ENCODE measurements around the gene GLT6D1.

GLT6D1 gene

DNA sequence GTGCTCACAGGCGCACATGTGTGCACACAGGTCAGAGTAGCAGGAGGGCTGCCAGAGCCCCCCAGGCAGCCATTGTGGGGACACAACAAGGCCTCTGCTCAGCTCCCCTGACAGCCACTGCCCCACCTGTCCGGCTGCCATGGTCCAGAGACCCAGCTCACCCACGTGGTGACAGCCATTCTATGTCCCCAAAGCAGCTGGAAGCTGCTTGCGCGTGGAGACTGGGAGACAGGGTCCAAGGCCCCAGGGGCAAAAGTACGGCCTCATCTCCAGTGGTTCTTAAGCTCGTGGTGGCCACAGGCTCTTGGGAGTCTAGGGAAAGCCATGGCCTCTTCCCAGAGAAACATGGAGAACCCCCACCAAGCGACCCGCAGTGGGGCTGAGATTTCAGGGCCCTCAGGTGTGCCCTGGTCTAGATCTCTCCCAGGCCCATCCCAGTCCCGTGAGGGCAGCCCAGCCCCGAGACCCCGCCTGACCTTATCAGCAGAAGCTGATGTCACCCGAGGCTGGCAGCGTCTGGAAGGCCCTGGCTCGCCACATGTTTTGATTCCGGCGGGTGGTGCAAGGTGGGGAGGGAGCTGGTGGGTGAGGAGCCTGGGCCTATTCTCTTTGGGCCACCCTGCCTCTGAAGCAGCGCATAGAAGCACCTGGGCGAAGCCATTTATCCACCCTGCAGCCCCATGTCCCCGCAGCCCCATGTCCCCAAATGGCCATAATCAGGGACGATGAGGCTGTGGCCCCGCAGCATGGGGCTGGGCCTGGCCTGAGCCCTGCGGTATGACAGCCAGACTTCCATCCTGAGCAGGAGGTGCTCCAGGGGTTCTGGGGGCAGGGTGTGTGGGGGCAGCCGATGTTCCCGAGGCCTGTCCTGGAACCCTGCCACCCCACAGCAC is 31.7 kb downstream of the GLT6D1 start:
- DNase-seq: no peak

DNA sequence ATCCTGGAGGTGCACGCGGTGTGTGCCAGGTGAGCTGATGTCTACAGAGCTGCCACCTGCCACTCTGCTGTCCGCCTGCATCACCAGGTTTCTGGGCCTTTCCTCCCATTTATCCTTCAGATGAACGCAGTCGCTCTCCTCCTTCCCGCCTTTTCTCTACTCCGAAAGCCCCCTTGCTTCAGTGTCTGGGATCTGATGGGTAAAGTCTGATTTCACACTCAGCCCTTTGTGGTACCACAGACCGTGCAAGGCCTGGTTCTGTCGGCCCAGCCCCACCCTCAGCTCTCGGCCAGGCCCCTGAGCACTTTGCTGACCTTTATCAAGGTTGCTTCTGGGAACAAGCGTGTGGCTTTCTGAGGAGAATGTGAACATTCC is 32.5 kb downstream of the GLT6D1 start:
- no peak for DNase-seq

DNA sequence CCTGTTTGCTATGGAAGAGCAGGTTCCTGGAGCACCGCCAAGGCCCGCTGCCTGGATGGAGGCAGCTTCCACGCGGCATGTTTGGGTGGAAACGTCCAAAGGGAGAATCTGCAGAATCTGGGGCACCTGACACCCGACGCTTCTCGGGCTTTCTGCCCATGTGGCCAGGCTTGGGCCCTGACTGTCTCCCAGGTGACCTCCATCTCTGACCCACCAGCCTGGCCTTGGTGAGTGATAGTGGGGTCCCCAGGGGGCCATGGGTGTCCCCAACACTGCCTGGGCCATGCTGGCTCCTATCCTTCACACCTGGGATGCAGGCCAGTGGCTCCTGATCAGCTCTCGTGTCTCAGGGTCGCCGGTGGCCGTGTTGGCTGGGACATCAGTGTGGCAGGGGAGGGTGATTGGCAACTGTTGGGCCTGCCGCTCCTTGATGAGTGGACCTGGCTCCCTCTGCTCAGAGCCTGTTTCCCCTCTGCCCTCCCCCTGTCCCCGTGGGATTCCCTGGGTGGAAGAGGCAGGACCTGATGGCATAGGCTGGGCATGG is 34.0 kb downstream of the GLT6D1 start:
- no peak for DNase-seq

DNA sequence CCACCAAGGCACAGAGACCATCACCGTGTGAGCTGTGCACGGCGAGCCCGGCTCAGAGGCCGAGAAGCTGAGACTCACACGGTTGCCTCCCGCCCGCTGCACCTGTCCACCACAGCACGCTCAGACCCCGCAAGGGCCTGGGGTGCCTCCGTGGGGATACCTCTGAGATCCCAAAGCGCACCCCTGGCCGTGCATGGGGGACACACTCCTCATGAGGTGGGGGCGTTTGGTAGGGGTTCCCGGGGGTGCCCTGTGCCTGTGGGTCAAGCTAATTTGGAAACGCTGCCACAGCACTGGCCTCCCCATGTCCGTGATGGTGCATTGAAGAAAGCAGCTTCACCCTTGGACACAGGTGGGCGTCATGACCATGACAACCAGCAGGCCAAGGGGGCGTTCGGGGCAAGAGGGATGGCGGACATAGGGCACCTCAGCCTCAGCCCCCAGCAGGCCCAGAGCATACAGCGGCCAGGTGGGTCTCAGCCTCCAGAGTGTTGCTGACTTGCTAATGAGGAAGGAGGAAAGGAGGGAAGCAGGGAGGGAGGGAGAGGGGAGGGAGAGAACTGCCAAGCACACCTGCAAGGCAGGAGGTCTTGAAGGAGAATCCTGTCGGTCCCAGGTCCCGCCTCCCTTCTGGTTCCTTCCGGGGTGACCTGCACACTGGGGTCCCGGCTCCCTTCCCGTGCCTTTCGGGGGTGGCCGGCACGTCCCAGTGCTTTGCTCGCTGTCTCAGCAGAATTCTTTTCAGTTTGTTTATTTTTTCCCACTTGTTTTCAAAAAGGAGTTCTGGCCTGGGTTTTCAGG is 34.7 kb downstream of the GLT6D1 start:
- DNase-seq: no peak

DNA sequence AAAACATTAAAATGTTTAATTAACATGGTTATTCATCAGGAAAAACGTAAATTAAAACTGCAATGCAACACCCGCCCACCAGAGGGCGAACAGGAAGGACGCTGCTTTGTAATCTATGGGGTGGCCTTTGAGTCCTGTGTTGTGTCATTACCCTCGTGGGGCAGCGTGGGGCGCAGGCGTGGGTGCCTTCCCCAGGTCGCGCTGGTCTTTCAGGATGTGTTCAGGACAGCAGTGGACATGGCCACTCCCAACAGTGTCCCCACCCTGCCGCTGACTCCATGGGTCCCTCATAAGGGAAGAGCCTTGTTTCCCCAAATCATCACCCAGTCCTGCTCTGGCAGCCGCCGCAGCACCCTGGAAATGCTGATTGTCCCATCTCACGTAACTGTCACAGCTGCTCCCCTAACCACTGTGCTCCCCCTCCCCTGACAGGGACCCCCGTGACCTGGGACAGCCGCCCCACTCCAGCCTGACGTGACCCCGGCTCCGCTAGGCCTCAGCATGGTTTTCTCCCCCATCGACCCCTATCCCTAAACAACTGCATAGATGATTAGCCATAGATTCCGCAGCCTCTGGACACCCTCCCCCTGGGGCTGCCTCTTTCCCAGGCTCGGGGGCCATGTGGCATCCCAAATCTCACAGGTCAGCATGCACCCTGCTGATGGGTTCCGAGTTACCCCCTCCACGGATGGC is 36.4 kb downstream of the GLT6D1 start:
- peak; percentile 58 for DNase-seq

DNA sequence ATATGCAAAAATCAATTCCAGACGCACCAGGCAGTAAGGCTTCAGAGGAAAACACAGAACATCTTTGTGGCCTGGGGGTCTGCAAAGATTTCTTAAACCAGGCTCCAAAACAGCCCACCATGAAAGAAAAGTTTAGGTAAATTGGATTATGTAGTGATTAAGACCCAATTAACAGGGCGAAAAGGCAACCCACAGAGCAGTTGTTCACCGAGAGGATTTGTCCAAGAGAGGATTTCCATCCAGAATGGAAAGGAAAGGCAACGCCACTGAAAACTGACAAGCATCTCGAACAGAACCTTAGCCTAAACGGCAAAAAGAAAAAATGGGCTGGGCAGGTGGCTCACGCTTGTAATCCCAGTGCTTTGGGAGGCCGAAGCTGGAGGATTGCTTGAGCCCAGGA is 37.4 kb downstream of the GLT6D1 start:
- DNase-seq: no peak

DNA sequence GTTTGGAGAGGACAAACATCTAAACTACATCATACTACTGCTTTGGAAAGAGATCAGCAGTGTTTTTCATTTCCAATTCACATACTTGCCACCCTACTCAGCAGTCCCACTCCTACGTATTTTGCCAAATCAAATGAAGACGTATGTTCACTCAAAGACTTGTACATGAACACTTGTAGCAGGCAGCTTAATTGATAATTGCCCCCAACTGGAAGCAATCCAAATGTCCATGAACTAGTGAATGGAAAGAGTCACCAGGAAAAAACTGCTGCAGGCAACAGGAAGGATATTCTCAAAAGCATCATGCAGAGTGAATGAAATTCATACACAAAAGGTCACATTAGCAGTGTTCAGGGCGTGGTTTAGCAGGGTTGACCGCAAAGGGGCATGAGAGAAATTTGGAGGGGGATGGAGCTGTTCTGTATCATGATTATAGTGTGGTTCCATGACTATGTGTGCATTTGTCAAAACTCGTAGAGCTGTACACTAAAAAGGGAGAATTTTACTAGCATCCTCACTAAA is 39.0 kb downstream of the GLT6D1 start:
- no peak for DNase-seq

DNA sequence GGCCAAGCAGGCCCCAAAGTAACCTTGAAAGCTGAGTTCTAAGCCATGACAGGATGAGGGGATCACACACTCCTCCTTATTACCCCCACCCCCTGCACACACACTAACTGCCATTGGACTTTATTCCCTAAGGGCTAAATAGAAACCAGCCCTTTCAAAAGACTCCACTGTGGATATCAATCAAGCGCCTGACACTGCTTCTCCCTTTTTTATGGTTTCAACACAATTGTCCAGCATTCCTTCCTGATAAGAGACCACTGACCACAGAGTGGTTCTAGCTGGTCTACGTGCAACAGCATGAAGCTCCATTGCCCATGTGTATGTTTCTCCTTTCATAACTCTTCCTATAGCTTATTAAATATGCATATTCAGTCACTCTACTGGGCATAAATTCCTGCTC is 43.1 kb downstream of the GLT6D1 start:
- DNase-seq: no peak

DNA sequence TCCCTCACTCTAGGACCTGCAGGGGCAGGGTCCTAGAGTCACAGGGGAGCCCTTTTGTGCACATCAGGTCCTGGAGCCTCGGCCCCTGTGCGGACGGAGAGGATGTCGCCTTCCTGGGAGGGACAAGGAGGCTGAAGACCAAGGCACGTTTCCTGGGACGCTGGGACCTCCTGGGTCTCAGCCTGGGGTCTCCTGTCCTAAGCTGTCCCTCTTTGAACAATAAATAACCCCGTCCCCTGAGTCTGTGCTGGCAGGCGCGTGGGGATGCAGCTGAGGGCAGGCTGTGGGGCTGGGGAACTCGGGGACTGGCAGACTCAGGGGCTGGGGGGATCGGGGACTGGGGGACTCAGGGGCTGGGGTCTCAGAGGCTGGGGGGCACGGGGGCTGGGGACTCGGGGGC is 46.7 kb downstream of the GLT6D1 start:
- DNase-seq: no peak

DNA sequence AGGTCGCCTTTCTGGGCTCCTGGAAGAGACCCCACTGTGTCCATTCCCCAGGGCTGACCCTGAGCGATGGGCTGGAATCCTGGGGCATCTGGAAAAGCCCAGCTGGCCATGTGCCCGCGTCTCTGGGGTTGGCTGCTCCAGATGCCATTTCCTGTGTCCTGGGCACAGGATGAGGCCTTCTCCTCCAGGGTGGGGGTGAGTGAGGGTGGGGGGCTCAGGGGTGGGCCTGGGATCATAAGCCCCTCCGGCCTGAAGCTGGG is 47.1 kb downstream of the GLT6D1 start:
- no peak for DNase-seq

DNA sequence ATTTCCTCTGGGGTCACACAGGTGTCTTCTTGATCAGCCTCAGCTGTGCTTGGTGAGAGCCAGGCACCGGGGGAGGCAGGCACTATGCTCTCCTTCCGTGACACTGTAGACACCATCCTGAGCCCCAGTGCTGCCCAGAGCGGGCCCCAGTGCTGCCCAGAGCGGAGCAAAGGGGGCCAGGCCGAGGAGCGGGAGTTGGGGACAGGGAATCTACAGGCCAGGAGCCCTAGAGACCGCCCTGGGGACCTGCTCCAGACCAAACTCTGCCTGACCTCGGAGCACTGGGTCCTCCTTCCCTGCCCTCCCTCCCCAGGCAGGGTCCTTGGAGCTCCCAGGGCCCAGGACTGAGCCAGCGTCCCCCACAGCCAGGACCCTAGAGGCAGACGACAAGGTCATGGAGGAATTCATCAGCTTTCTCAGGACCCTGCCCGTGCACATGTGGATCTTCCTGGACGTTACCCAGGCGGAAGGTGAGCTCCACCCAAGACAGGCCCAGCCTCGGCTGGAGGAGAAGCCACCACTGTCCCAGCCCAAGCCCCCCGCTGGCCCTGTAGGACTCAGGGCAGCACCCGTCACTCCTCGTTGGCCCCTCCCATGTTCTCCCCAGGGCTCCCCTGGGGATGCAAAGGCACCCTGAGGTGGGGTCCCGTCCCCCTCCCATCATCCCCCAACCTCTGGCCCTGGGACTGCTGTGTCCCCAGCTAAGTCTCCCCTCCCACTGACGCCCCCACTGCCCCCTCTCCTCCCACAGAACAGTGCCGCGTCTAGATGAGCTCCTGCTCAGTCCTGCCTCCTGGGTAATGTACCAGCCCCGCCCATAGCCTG is 47.6 kb downstream of the GLT6D1 start:
- no peak for DNase-seq

DNA sequence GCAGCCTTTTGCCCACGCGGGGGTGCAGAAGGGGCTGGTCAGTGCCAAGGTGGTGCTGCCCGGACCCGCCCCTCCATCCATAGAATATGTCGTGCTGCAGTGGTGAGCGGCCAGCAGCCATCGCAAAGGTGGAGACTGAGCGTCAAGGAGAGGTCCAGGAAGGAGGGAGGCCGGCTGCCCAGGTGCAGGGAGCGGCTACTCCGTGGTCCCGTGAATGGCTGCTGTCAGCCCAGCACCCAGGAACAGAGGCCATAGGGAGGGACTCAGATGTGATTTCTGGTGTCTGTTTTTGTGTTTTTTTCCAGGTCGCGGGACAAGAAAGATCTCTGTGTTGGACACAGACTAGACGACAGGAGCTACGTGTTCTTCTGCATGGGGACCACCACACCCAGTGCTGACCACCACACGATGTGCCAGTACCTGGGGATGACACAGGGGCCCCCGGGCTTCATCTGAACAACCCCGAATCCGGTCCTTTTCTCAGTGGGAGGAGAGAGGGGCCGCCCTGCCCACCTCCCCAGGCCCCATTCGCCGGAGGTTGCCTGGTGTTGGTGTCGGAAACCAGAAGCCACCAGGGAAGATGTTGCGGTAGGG is 48.8 kb downstream of the GLT6D1 start:
- DNase-seq: no peak

DNA sequence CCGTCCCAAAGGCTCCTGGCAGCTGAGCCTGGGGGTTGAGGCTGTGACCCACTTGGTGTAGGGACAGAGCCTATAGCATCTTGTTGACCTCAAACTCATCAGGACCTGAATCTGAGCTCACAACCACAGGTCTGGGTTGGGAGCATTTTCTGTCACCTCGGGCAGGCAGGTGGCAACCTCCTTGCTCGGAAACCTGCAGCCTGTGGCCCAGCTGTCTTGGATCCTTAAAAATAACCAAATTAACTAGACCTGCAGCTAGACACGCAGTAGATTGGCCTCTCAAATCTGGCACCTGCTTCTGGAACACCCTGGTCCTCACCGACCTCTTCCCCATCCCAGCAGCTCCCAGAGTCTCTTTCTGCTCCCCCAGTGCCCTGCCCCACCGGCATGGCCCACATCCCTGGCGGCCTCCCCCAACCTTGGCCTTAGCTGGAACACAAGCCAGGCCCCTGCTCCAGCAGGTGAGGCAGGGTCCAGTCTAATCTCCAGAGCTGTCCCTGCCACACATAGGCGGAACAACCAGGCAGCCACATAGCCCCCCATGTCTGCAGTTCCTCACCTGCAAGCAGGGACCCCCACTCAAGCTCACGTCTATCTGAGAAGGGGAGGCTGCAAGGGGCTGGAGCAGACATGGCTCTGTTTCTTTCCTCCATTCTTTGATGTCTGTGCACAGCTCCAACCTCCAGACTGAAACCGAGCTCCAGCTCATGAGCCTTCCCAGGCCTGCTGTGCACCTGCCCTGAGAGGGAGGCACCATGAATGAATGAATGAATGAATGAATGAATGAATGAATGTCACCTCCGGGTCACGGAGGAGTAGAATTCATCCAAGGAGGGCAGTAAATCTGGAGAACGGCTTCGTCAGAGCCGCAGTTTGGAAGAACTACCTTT is 49.5 kb downstream of the GLT6D1 start:
- DNase-seq: no peak

DNA sequence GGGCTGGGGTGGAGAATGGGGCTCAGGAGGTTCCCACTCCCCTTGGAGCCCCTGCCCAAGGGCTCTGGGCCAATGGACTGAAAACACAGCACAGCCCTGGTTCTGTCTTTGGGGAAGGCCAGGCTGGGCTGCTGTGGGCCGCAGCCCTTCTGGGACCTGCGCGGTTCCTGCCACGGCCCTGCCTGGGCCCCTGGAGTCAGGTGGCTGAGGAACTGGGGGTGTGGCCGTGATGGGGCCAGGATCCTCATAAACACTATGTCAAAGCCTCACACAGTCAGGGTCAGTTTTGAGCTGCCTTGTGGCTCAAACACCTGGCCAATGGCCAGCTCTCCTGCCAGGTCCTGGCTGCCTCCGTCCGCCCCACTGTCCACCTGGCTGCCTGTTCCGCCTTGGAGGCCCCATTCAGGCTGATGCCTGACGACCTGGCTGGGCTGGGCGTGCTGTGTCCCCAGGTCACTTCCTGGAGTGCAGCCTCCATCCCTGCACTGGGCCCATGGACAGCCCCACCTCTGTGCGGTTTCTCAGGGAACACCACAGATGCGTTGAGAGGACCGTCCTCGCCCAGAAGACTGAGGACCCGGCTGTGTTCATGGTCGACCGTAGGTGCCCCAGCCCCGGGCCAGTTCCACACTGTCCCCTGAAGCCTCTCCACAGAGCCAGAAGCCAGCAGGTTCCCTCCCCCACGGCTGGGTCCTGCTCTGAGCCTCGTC is 50.3 kb downstream of the GLT6D1 start:
- DNase-seq: no peak

DNA sequence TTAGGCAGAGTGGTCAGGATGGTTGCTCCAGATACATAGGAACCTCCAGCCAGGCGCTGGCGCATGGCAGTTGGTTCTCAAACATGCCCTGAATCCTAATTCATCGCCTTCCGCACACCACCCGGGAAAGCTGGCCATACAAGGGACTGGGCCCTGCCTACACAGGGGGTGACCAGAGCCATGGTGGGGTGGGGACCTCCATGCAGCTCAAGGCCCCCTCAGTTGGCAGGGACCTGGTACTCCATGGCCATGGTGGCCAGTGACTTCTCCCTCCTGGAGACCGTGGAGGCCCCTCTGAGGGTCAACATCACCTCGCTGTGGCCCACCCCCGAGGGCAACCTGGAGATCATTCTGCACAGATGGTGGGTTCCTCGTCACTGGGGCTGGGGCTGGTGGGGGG is 51.0 kb downstream of the GLT6D1 start:
- no peak for DNase-seq

DNA sequence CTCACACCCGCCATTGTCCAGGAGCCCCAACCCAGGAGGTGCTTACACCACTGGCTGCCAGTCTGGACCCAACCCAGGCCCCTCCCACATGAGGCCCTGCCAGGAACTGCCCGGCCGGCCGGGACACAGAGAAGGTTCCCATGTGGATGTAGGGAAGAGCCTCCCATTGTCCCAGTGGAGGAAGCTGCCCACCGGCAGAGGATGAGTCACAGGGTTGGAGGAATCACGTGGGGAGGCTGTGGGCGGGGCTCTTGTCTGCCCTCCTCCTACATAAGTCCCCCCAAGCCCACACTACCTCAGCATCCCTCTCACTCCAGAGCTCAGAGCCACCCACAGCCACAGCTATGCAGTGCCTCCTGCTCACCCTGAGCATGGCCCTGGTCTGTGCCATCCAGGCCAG is 51.7 kb downstream of the GLT6D1 start:
- no peak for DNase-seq

DNA sequence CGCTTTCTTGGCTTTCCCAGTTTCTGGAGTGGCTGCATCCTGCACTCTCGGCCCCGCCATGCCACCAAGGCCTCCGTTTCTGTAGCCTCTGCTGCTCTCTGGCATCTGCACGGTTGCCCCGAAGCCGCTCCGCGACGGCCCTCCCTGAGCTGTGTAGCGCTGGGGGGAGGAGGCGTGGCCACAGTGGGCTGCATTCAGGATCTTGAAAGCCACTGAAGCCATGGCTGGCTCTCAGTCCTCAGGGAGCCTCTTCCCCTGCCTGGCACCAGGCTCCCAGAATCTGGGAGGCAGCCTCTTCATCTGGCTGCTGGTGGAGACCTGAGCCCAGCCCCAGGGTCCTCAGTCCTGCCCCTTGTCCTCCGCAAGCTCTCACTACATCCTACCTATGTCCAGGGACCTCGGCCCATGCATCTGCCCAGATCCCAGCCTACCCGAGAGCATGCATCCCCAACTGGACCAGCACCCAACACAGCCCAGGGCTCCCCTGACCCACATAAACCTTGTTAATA is 52.7 kb downstream of the GLT6D1 start:
- no peak for DNase-seq

DNA sequence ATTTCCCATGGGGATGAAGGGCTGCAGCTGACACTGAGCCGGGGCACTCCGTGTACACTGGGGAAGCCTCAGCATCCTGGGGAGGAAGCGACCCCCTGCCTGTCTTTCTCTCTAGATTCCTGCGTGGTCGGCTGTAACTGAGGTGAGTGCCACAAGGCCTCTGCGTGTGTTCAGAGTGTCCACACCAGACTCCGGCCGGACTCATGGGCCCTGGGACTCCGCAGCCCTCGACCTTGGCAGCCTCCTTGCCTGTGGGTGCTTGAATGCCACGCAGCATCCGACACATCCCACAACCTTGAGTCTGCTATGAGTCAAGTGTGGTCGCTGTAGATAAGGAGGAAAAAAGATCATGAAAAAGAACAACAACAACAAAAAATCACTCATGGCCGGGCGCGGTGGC is 54.4 kb downstream of the GLT6D1 start:
- DNase-seq: no peak

DNA sequence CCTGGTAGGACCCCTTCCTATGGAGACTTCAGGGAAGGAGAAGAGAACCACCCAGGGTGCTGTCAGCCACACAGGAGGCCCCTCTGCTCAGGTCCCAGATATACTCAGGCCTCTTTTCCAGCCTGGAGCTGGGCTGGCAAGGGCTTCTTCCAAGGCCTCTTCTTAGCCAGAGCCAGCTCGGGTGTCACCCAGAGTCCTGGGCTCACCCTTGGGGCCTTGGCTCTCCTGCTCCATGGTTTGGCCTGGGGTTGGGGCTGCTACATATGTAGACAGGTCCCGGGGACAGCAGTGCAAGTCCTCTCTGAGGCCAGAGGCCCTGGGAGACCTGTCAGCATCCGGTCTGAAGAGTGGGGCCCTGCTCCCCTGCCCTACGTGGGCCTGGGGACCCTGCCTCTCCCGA is 55.0 kb downstream of the GLT6D1 start:
- no peak for DNase-seq

DNA sequence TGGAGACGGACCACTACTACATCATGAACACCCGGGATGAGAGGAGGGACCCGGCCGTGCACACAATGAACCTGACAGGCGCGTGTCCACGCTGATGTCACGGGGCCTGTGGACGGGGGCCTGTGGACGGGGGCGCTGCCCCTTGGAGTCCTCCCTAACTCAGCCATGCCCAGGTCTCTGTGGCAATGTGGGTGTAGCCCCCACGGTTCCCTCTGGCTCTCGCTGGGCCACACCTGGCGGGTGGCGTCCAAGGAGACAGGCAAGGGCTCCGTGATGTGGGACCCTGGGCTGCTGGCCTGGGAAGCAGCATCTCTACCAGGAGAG is 55.7 kb downstream of the GLT6D1 start:
- DNase-seq: no peak
